GM12872 (cell line): ENCODE measurements around the gene STARD13.

ENCODE experiments used
- TF ChIP-seq, protein P1 (sequence below): IDR thresholded peaks from 3 replicates; pipeline ENCODE4 v1.5.1; 2011; ENCODE audit warnings: low read depth, mild to moderate bottlenecking, low read length, moderate library complexity; ENCODE audit not compliant: insufficient read depth

STARD13 gene, protein sequence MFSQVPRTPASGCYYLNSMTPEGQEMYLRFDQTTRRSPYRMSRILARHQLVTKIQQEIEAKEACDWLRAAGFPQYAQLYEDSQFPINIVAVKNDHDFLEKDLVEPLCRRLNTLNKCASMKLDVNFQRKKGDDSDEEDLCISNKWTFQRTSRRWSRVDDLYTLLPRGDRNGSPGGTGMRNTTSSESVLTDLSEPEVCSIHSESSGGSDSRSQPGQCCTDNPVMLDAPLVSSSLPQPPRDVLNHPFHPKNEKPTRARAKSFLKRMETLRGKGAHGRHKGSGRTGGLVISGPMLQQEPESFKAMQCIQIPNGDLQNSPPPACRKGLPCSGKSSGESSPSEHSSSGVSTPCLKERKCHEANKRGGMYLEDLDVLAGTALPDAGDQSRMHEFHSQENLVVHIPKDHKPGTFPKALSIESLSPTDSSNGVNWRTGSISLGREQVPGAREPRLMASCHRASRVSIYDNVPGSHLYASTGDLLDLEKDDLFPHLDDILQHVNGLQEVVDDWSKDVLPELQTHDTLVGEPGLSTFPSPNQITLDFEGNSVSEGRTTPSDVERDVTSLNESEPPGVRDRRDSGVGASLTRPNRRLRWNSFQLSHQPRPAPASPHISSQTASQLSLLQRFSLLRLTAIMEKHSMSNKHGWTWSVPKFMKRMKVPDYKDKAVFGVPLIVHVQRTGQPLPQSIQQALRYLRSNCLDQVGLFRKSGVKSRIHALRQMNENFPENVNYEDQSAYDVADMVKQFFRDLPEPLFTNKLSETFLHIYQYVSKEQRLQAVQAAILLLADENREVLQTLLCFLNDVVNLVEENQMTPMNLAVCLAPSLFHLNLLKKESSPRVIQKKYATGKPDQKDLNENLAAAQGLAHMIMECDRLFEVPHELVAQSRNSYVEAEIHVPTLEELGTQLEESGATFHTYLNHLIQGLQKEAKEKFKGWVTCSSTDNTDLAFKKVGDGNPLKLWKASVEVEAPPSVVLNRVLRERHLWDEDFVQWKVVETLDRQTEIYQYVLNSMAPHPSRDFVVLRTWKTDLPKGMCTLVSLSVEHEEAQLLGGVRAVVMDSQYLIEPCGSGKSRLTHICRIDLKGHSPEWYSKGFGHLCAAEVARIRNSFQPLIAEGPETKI

DNA sequence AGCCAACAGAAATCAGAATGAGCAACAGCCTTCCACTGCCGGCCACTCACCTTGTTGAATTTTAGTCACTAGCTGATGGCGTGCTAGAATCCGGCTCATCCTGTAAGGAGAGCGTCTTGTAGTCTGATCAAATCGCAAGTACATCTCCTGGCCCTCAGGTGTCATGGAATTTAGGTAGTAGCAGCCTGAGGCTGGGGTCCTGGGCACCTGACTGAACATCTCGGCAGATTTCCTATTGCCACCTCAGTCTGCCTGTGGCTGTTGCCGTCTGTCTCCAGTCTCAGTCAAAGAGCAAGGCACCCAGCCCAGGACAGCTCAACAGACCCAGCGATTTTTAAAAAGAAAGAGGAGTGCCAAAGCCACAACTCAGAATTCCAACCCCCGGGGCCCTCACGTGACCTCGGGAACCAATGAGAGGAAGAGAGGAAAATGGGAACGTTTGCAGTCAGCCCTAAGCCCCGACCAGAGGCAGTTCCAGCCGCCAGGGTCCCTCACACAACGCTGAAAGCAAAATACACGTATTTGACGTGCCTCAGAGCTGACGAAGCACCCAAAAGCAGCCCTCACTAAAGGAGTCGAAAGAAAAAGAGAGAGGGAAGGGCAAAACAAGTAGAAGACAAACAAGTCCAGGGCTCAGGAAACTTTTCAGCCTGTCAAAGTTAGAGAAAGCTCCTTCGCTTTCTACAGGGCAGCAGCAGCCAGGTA lies at the start of gene STARD13:
Gene STARD13, minus strand, starts transcription at position 336 of the 705 bp plus-strand sequence. Its CDS starts 117 bp downstream, at position 219.
- TF ChIP-seq, protein P1, sequence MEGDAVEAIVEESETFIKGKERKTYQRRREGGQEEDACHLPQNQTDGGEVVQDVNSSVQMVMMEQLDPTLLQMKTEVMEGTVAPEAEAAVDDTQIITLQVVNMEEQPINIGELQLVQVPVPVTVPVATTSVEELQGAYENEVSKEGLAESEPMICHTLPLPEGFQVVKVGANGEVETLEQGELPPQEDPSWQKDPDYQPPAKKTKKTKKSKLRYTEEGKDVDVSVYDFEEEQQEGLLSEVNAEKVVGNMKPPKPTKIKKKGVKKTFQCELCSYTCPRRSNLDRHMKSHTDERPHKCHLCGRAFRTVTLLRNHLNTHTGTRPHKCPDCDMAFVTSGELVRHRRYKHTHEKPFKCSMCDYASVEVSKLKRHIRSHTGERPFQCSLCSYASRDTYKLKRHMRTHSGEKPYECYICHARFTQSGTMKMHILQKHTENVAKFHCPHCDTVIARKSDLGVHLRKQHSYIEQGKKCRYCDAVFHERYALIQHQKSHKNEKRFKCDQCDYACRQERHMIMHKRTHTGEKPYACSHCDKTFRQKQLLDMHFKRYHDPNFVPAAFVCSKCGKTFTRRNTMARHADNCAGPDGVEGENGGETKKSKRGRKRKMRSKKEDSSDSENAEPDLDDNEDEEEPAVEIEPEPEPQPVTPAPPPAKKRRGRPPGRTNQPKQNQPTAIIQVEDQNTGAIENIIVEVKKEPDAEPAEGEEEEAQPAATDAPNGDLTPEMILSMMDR, result 0 out of 3 replicates have a peak, but pooled peaks have one; percentile 15

DNA sequence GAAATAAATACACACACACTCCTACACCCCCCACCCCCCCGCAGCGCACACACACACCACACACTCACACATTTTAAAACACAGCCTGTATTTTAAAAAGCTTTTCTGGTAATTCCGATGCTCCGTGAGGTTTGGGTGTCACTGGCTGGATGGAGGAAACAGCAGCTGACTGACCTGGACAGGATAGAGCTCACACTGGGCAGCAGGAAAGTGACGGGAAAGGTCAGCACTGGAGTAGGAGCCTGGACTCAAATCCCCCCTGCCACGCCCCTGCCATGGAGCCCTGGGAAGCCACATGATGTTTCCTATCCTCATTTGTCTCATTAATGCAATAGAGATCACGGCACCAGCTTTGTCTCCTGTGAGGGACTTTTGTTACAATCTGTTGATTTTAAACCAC lies 49.3 kb upstream of the STARD13 start:
- TF ChIP-seq, protein P1, result no peak

DNA sequence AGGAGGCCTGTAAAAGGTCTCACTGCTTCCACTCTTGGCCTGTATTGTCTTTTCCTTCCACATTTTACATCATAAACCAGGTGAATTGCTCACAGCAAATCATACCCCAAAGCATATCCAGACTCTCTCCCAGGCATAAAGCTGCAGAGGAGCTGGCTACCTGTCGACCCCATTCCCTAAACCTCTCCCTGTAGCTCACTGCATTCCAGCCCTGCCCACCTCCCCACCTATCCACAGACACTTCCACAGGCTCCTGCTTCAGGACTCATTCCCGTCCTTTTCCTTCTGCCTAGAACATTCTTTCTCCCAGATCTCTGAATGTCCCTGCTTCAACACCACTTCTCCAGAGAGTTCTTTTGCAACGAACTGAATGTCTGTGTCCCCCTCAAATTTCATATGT lies 46.4 kb upstream of the STARD13 start:
- TF ChIP-seq, protein P1, result no peak

DNA sequence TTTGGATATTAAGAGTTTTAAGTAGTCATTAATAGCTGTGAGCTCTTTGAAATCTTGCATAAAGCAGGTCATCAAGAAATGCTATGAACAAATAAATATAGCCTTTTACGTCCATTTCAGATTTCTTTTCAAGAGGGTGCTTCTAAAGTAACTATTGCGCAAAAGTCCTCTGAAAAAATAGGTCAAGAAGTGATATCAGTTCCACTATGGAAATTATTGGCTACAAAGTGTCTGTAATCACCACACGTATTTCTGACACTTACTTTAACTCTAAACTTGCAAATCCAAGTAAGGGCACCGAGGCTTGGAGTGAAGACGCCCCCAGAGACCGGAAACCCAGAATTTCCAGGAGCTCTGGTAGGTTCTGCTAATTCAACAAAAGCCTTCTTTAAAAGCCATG lies 44.9 kb upstream of the STARD13 start:
- TF ChIP-seq, protein P1, result no peak

DNA sequence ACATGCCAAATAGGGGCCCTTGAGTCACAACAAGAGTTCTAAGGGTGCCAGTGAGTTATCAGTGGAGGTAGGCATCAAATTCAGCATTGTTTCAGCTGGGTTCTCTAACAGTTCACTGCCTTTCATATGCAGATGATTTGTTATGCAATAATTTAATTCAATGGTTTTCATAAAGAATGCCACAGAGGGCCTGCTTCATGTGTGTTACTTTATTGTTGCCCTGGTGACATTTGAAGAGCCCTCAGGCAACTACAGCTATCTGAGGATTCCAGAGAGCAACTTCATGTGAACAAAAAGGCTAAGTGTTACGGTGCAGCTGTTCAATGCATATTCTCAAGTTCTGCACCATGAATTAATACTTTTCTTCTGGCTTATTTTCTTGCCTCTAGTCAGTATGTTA lies 43.1 kb upstream of the STARD13 start:
- TF ChIP-seq, protein P1, result no peak

DNA sequence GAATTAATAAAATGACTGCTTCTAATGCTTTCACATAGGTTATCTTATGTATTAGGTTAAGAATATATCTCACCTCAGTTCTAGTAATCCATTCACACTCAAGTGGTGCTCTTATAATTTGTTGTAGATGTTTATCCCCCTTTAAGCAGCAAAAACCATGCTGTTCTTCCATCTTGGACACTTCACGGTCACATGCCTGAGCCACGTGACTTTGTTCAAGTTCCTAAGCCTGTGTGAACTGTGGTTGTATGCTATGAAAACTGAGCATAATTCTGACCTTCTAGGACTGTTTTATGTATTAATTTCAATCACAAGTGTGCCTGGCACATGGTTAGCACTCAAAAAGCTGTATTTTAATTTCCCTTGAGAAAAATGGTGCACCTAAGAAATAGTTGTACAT lies 41.2 kb upstream of the STARD13 start:
- TF ChIP-seq, protein P1, result no peak
